DMS53 (cell line): Measurements from ENCODE around the gene LDLR.
A peak's percentile ranks its signal among the peaks of the same experiment; 100 is the strongest.
"Not testable (repeated sequence)": the region's sequence is repeated elsewhere in the genome, so short reads cannot be mapped to it uniquely, and the experiment has no call there.

Experiments used
- DNase-seq: peaks from one replicate; lab custom pipeline; 2025; lab: John Stamatoyannopoulos, UW

The LDLR gene

GRCh38 chr19:11106477-11106876 lies 17.2 kb downstream of the LDLR start:
- no peak for DNase-seq

- no peak for DNase-seq
These were observed 19.5 kb downstream of the LDLR start for GRCh38 chr19:11108746-11109145.

GRCh38 chr19:11111117-11111770 lies 22.0 kb downstream of the LDLR start:
- DNase-seq: no peak

GRCh38 chr19:11111771-11112144 lies 22.5 kb downstream of the LDLR start:
- DNase-seq: no peak

GRCh38 chr19:11113140-11113708 lies 24.0 kb downstream of the LDLR start:
- no peak for DNase-seq

- no peak for DNase-seq
These were observed 25.8 kb downstream of the LDLR start for GRCh38 chr19:11115042-11115441.

- DNase-seq: no peak
These were observed 26.7 kb downstream of the LDLR start for GRCh38 chr19:11115895-11116446.

- DNase-seq: no peak
These were observed 27.2 kb downstream of the LDLR start for GRCh38 chr19:11116507-11116906.

GRCh38 chr19:11121963-11122362 lies 32.7 kb downstream of the LDLR start:
- not testable (repeated sequence) for DNase-seq

GRCh38 chr19:11123114-11123513 lies 33.9 kb downstream of the LDLR start:
- DNase-seq: no peak

GRCh38 chr19:11124157-11124556 lies 34.9 kb downstream of the LDLR start:
- not testable (repeated sequence) for DNase-seq

GRCh38 chr19:11125994-11126685 lies 36.9 kb downstream of the LDLR start:
- peak; percentile 81 for DNase-seq

GRCh38 chr19:11127905-11128304 lies 38.6 kb downstream of the LDLR start:
- DNase-seq: no peak

GRCh38 chr19:11130824-11131455 lies 41.7 kb downstream of the LDLR start:
- peak; percentile 94 for DNase-seq

- DNase-seq: peak; percentile 68
These were observed 42.2 kb downstream of the LDLR start for GRCh38 chr19:11131471-11131870.

- no peak for DNase-seq
These were observed 47.3 kb downstream of the LDLR start for GRCh38 chr19:11136400-11137101.

GRCh38 chr19:11137542-11138384 lies 48.5 kb downstream of the LDLR start:
- DNase-seq: peak; percentile 83

- DNase-seq: peak; percentile 87
These were observed 49.5 kb downstream of the LDLR start for GRCh38 chr19:11138601-11139300.

GRCh38 chr19:11140023-11140538 lies 50.8 kb downstream of the LDLR start:
- DNase-seq: peak; percentile 27

- no peak for DNase-seq
These were observed 51.6 kb downstream of the LDLR start for GRCh38 chr19:11140896-11141295.
